ENCODE results near the gene TTC28. TPM values are rescaled to one million over a fixed set of nuclear protein-coding genes. Genes with fewer than 3 reads are reported as not detected.

TTC28 gene
- polyA plus RNA-seq, 1 donor from 2014 or later, result 14.8 TPM

DNA sequence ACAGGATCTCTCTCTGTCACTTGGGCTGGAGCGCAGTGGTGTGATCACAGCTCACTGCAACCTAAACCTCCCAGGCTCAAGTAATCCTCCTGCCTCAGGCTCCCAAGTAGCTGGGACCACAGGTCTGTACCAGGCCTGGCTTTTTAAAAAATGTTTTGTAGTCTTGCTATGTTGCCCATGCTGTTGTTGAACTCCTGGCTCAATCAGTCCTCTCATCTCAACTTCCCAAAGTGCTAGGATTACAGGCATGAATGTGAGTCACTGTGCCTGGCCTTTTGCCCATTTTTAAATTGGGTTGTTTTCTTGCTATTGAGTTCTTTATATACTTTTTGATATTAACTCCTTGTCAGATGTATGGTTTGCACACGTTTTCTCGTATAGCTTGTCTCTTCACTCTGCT lies 727.5 kb downstream of the TTC28 start:
- no peaks in the 10 kb centered on the region for H4K20me1 ChIP-seq (ENCODE audit: insufficient read depth)
- no peaks in the 10 kb centered on the region for H3K27me3 ChIP-seq (ENCODE audit: insufficient read depth, low read depth, low read length)
- peaks cover under 1% of the 10 kb centered on the region for H3K9me3 ChIP-seq (ENCODE audit: low read length)
- no peak overlapping the region for H2AFZ ChIP-seq (ENCODE audit: low read depth, low read length)
- H3K4me2 ChIP-seq (ENCODE audit: low read length), result no peak overlapping the region
- no peaks in the 10 kb centered on the region for H3K36me3 ChIP-seq (ENCODE audit: insufficient read depth, low read length)
- no peaks in the 10 kb centered on the region for H3K79me2 ChIP-seq (replicated peaks; ENCODE audit: insufficient read depth, low read length)
- no peaks in the 10 kb centered on the region for H3K9me2 ChIP-seq (ENCODE audit: insufficient read depth, low read length)
- no peak overlapping the region for H3K27ac ChIP-seq (ENCODE audit: low read length)
- no peaks in the 10 kb centered on the region for H3F3A ChIP-seq (ENCODE audit: insufficient read depth, low read length, poor library complexity, severe bottlenecking)
- H3K4me3 ChIP-seq (ENCODE audit: low read length), result no peak overlapping the region
- no peak overlapping the region for H3K9ac ChIP-seq (ENCODE audit: low read length)
- TF ChIP-seq, protein P1, sequence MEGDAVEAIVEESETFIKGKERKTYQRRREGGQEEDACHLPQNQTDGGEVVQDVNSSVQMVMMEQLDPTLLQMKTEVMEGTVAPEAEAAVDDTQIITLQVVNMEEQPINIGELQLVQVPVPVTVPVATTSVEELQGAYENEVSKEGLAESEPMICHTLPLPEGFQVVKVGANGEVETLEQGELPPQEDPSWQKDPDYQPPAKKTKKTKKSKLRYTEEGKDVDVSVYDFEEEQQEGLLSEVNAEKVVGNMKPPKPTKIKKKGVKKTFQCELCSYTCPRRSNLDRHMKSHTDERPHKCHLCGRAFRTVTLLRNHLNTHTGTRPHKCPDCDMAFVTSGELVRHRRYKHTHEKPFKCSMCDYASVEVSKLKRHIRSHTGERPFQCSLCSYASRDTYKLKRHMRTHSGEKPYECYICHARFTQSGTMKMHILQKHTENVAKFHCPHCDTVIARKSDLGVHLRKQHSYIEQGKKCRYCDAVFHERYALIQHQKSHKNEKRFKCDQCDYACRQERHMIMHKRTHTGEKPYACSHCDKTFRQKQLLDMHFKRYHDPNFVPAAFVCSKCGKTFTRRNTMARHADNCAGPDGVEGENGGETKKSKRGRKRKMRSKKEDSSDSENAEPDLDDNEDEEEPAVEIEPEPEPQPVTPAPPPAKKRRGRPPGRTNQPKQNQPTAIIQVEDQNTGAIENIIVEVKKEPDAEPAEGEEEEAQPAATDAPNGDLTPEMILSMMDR (IDR thresholded peaks at IDR 0.05; ENCODE audit: poor library complexity, severe bottlenecking), result no peak
- TF ChIP-seq, protein P2, sequence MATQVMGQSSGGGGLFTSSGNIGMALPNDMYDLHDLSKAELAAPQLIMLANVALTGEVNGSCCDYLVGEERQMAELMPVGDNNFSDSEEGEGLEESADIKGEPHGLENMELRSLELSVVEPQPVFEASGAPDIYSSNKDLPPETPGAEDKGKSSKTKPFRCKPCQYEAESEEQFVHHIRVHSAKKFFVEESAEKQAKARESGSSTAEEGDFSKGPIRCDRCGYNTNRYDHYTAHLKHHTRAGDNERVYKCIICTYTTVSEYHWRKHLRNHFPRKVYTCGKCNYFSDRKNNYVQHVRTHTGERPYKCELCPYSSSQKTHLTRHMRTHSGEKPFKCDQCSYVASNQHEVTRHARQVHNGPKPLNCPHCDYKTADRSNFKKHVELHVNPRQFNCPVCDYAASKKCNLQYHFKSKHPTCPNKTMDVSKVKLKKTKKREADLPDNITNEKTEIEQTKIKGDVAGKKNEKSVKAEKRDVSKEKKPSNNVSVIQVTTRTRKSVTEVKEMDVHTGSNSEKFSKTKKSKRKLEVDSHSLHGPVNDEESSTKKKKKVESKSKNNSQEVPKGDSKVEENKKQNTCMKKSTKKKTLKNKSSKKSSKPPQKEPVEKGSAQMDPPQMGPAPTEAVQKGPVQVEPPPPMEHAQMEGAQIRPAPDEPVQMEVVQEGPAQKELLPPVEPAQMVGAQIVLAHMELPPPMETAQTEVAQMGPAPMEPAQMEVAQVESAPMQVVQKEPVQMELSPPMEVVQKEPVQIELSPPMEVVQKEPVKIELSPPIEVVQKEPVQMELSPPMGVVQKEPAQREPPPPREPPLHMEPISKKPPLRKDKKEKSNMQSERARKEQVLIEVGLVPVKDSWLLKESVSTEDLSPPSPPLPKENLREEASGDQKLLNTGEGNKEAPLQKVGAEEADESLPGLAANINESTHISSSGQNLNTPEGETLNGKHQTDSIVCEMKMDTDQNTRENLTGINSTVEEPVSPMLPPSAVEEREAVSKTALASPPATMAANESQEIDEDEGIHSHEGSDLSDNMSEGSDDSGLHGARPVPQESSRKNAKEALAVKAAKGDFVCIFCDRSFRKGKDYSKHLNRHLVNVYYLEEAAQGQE (IDR thresholded peaks at IDR 0.05; ENCODE audit: borderline replicate concordance), result no peak
- no peak for TF ChIP-seq EP300 (conservative IDR thresholded peaks at IDR 0.05; ENCODE audit: poor library complexity, severe bottlenecking)
- TF ChIP-seq EZH2 (IDR thresholded peaks at IDR 0.05; ENCODE audit: borderline replicate concordance, insufficient read depth, low read length, poor library complexity, severe bottlenecking), result no peak
- no peak for TF ChIP-seq SMC3 (conservative IDR thresholded peaks at IDR 0.05; ENCODE audit: poor library complexity)
- TF ChIP-seq MXI1 (conservative IDR thresholded peaks at IDR 0.05; ENCODE audit: poor library complexity, severe bottlenecking), result no peak
- TF ChIP-seq POLR2AphosphoS5 (IDR thresholded peaks at IDR 0.05), result no peak
- TF ChIP-seq RAD21 (conservative IDR thresholded peaks at IDR 0.05), result no peak

DNA sequence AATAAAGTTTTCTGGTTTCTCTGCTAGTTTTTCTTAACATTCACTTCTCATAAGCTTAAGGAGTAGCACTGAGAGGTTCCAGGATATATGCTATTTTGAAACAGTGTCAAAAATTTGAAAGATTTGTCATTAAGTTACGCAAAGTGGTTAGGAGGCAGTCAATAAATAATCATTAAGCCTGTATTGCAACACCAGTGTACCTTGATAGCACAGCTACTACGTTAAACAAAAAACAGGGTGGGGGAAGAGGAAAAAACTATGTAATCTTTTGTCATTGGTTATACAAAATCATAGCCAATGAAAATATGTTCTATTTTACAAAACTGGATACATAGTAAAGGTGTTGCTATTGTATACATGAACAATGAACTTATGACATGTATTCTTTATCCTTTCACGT lies 730.2 kb downstream of the TTC28 start:
- Histone ChIP-seq H2AFZ (ENCODE audit: low read depth, low read length) (no peak overlapping the region), H3K4me2 (ENCODE audit: low read length) (no peak overlapping the region), H3F3A (ENCODE audit: insufficient read depth, low read length, poor library complexity, severe bottlenecking) (no peaks in the 10 kb centered on the region), H3K27ac (ENCODE audit: low read length) (no peak overlapping the region), H3K27me3 (ENCODE audit: insufficient read depth, low read depth, low read length) (no peaks in the 10 kb centered on the region), H4K20me1 (ENCODE audit: insufficient read depth) (no peaks in the 10 kb centered on the region), H3K4me3 (ENCODE audit: low read length) (no peak overlapping the region), H3K9ac (ENCODE audit: low read length) (no peak overlapping the region), H3K79me2 (replicated peaks; ENCODE audit: insufficient read depth, low read length) (no peaks in the 10 kb centered on the region), H3K9me2 (ENCODE audit: insufficient read depth, low read length) (no peaks in the 10 kb centered on the region), H3K36me3 (ENCODE audit: insufficient read depth, low read length) (no peaks in the 10 kb centered on the region), H3K9me3 (ENCODE audit: low read length) (no peaks in the 10 kb centered on the region)
- TF ChIP-seq, protein P2 (IDR thresholded peaks at IDR 0.05; ENCODE audit: borderline replicate concordance), result no peak

Data from neural cell (in vitro differentiated cells).